Limb (tissue), 2 donors: ENCODE data around the gene MILR1.
"Not testable (repeated sequence)": the region's sequence is repeated elsewhere in the genome, so short reads cannot be mapped to it uniquely, and the experiment has no call there.

Source experiments
- DNase-seq, 2 donors: peaks; one replicate each; pipeline ENCODE4 v3.0.0-alpha.2; 2016; ENCODE audit errors: extremely low spot score in 2 of 2

The MILR1 gene, protein sequence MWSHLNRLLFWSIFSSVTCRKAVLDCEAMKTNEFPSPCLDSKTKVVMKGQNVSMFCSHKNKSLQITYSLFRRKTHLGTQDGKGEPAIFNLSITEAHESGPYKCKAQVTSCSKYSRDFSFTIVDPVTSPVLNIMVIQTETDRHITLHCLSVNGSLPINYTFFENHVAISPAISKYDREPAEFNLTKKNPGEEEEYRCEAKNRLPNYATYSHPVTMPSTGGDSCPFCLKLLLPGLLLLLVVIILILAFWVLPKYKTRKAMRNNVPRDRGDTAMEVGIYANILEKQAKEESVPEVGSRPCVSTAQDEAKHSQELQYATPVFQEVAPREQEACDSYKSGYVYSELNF

DNA sequence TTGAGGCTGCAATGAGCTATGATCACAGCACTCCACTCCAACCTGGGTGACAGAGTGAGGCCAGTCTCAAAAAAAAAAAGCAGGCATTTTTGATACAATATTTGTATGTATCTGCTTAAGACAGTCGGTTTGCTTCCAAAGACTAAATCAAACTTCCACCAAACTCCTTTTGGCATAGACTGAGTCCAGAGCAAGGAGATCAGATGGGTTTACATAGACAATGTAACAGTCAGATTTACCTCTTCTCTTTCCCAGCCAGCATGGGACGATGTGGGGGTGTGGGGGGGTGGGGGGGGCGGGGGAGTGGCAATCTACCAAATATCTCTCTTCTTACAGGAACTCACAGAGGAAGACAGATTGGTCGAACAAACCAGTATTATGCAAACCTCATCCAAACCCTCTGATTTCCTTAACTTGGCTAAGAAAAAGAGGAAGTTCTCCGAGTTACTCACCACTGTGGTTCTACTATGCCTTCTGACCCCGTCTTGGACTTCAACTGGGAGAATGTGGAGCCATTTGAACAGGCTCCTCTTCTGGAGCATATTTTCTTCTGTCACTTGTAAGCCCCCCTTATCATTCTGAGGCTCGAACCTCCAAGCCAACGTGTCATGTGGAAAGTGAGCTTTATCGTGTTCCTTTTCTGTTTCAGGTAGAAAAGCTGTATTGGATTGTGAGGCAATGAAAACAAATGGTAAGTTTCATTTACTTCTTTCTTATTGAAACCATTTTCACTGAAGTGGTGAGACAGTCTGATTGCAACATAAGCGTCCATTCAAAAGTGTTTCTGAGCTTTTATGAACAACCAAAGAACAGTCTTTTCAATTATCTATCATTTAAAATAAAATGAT is at the start of gene MILR1:
Gene MILR1 (plus strand): TSS at position 451 of the 848 bp plus-strand sequence. CDS start 54 bp downstream, at position 505.
- no peak for DNase-seq

DNA sequence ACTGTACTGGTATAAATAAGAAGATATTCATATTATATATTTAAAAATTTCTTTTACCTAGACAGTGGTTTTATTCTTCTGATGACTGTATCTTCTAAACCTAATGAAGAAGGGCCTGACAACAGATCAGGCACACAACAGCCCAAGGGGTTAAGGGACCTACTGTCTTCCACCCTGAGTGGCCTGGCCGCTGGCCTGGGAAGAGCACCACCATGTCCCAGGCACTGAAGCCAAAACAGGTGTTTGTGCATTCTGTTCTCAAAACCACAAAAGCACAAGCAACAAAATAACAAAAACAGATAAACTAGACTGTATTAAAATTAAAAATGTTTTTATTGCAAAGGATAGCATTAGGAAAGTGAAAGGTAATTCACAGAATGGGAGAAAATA is 49.2 kb upstream of the MILR1 start:
- DNase-seq: no peak

DNA sequence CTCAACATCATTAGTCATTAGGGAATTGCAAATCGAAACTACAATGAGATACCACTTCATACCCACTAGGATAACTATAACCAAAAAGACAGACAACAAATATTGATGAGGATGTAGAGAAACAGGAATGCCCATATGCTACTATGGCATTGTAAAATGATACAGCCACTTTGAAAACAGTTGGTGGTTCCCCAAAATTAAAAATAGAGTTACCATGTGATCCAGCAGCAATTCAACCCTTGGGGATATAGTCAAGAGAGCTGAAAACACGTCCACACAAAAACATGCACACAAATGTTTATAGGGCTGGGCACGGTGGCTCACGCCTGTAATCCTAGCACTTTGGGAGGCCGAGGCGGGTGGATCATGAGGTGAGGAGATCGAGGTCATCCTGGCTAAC is 48.3 kb upstream of the MILR1 start:
- DNase-seq: no peak

DNA sequence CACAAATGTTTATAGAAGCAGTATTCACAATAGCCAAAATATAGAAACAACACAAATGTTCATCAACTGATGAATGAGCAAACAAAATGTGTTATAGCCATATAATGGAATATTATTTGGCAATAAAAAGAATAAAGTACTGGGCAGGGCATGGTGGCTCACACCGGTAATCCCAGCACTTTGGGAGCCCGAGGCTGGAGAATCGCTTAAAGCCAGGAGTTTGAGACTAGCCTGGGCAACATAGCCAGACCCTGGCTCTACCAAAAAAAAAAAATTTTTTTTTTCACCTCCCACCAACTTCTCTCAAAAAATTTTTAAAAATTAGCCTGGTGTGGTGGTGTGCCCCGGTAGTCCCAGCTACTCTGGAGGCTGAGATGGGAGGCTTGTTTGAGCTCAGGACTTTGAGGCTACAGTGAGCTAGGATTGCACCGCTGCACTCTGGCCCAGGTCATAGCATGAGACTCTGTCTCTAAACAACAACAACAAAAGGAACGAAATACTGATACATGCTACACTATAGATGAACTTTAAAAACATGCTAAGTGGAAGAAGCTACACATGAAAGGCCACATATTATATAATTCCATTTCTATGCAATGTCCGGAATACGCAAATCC is 47.6 kb upstream of the MILR1 start:
- no peak for DNase-seq

DNA sequence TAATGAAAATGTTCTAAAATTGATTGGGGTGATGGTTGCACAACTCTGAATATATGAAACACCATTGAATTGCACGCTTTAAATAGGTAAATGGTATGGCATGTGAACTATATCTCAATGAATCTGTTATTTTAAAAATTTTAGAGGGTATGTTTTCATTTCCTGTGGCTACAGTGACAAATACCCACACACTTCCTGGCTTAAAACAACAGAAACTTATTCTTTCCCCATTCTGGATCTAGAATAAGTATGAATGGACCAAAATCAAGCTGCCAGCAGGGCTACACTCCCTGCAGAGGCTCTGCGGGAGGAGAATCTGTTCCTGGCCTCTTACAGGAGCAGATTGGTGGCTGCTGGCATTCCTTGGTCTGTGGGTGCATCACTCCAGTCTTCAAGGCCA is 47.0 kb upstream of the MILR1 start:
- no peak for DNase-seq

DNA sequence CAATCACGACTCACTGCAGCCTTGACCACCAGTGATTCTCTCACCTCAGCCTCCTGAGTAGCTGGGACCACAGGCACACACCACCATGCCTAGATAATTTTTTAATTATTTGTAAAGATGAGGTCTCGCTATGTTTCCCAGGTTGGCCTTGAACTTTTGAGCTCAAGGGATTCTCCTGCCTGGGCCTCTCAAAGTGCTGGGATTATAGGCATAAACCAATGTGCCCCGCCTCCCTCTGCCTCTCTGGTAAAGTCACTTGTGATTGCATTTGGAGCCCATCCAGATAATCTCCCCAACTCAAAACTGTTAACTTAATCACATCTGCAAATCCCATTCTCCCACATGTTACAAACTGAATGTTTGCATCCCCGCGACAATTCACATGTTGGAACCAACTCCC is 46.4 kb upstream of the MILR1 start:
- DNase-seq: no peak

DNA sequence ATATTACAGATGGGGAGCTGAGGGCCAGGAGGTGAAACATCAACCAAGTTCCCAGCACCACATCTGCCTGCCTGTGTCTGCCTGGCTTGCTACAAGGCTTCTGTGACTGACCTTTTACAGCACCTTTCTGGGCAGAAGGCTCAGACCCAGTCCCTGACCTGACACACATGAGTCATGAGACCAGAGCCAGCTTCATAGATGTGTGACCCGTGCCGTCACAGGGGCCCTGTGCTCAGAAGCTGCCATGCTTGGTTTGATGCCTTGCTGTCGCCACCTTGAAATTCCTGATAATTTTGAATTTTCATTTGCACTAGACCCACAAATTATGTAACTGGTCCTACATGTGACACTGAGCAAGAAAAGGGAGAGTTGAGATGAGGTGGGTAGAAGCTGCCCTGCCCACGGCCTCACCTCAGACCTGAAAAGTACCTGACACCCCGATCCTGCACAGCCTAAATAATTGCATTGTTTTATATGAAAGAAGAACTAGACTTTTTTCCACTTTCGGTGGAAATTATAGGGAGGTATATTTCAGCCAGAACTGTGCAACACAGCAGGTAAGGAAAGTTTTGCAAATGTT is 44.9 kb upstream of the MILR1 start:
- DNase-seq: no peak

DNA sequence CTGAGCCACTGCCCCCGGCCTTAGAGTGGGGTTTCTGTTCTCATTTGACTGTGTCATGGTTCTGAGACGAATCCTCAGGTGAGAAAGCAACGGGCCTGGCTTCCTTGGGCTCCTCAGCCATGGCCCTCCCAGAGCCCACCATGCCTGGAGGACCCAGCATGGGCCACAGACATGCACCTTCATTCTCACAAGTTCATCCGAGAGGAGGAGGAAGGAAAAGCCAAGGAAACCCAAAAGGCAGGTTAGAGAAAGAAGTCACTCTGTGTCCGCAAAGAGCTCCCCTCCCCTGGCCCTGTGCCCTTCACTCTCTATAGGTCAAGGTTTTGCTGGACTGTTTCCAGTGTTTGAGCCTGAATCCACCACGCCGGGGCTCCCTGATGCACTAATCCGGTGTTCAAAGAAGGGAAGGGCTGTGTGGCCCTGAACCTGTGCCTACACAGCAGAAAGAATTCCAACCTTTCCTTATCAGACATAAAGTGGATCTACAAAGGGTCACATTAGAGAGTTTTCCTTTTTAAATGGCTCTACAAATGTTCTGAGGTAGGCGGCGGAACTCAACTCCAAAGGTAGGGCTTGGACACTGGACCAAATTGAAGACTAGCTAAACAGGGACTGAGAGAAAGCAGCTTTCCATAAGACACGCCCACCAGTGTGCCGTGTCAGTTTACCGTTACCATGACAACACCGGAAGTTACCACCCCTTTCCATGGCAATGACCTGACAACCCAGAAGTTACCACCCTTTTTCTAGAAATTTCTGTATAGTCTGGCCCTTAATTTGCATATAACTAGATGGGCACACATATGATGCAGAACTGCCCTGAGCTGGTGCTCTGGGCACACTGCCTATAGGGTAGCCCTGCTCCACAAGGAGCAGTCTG is 42.4 kb upstream of the MILR1 start:
- DNase-seq: no peak

DNA sequence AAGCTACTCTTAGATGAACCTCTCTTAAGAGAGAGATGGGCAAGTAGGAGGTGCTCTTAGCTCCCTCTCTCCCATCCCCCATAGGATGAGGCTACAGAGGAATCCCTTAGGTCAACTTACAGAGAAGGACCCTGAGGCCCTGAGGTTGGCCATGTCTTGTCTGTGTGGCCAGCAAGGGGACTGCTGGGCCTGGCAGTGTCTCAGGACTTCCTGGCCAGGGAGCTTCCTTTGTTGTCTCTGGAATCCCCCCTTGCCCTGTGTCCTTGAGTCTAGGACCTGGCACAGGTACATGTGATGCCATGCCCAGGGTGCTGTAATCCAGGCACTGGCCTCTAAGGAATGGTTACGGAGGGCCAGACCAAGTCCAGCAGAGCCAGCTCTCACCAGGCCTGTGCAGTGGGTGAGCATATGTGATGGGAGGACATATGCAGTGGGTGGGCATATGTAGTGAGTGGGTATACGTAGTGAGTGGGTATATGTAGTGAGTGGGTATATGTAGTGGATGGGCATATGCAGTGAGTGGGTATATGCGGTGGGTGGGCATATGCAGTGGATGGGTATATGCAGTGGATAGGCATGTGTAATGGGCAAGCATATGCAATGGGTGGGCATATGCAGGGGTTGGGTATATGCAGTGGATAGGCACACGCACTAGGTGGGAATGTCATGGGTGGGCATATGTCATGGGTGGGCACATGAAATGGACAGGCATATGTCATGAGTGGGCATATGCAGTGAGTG is 38.0 kb upstream of the MILR1 start:
- no peak for DNase-seq

DNA sequence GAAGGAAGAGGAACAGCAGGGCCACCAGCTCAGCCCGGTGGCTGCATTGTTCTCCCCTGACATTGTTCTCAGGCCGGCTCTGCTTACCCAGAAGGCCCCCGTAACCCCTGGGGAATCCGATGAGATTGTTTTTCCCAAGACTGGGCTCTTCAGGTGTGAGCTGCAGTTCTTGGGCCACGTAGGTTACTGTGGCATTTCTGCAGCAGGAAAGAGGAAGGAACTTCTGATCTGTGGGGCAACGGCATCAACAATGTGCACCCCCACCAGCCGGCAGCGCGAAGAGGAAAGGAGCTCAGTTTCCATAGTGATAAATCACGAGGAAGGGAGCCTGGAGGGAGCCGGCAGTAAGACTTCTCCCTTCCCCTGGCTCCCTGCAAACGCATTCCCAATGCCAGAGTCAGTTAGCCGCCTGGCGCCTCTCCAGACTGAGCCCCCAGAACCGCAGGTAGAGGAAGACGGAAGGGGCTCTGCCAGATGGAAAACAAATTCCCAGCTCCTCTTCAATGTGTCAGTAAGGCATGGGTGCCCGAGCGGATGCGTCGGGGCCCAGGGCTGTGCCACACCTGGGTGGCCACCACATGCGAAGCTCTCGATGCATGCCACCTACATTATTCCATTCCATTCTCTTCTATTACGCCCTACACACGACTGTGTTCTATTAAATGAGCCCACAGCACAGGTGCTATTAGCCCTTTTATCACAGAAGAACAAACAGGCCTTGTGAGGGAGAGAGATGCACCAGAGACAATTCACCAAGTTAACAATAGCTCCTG is 36.7 kb upstream of the MILR1 start:
- peak in 1 of 2 donors; percentile 47 for DNase-seq

DNA sequence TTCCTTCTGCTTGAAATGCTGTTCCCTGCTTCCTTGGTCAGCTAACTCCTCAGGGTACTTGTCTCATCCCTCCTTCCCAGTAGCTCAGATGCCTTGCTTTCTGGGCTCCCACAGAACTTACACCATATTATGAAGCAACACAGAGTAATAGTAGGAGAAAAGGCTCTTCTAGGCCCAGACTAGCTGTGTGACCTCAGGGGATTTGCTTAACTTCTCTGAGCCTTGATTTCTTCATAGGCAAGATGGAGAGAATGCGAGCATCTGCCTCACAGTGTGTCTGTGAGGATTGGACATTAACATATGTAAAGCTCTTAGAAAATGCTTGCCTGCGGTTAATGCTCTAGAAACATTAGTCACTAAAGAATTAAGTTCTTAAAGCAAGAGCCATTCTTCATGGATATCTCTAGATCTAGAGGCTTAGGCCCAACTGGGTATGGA is 36.0 kb upstream of the MILR1 start:
- DNase-seq: no peak

DNA sequence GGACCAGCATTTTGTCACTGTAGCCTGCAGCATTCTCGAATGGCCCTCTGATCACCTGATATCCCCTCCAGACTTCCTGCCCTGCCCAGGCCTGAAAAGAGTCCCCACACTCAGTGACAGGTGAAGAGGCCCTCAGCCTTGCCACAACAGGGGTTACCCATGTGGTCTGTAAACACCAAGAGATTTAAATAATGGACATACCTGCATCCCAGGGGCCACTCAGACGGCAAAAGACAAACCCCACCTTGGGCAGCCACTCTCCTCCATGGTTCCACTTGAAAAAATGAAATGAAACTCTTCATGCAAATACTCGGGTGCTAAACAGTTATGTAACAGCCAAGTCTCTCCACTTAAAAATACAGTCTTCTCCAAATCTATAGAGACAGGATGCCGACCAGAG is 35.4 kb upstream of the MILR1 start:
- DNase-seq: no peak

DNA sequence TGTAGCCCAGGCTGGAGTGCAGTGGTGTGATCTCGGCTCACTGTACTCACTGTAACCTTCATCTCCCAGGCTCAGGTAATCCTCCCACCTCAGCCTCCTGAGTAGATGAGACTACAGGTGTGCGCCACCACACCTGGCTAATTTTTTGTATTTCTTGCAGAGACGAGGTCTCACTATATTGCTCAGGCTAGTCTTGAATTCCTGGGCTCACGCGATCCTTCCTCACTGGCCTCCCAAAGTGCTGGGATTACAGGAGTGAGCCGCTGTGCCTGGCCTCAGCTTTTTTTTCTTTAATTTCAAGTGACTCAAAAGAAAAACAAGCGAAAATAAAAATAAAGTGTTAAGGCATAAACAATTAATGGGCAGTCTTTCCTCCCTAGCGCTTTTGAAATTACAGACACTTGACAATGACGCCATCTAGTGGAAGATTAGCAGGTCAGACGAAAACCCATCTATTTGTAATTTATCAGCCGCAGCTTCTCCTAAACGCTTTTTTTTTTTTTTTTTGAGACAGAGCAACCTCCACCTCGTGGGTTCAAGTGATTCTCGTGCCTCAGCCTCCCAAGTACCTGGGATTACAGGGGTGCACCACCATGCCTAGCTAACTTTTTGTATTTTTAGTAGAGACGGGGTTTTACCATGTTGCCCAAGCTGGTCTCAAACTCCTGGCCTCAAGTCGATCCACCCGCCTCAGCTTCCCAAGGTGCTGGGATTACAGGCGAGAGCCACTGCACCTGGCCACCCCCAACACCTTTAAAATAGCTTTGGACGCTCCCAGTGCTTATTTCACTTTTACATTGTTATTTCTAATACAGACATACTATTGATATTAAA is 30.2 kb upstream of the MILR1 start:
- peak in 1 of 2 donors; percentile 80 for DNase-seq

DNA sequence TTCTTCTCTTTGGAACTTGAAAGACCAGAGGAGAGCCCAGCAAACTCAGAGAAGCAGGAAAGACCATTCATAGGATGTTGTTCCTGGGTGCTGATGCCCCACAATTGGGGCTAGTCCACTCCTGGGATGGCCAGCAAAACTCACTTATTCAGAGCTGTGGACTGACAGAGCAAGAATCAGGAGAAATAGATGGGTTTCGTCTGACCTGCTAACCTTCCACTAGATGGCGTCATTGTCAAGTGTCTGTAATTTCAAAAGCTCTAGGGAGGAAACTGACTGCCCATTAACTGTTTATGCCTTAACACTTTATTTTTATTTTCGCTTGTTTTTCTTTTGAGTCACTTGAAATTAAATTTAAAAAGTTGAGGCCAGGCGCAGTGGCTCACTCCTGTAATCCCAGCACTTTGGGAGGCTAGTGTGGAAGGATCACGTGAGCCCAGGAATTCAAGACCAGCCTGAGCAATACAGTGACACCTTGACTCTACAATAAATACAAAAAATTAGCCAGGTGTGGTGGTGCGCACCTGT is 28.7 kb upstream of the MILR1 start:
- DNase-seq: peak in 1 of 2 donors; percentile 78

DNA sequence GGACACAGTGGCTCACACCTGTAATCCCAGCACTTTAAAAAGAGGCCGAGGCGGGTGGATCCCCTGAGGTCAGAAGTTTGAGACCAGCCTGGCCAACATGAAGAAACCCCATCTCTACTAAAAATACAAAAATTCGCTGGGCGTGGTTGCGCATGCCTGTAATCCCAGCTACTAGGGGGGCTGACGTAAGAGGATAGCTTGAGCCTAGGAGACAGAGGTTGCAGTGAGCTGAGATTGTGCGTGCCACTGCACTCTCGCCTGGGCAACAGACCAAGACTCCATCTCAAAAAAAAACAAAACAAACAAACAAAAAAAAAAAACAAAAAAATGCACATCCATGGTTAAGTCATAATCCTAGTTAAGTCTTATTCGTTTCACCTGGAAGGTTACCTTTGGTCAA is 26.8 kb upstream of the MILR1 start:
- DNase-seq: not testable (repeated sequence)

DNA sequence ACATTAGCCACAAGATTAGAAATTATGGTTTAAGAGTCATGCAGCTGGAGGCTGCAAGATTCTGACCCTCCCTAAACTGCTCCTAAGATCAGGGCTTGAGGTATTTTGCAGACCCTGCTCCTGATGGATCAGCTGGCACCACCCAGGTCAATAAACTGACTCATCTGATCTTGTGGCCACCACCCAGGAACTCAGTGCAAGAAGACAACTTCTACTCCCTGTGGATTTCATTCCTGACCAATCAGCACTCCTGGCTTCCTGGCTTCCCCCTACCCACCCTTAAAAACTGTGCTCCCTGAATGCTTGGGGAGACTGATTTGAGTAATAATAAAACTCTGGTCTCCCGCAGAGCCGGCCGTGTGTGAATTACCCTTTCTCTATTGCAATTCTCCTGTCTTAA is 25.0 kb upstream of the MILR1 start:
- DNase-seq: no peak

DNA sequence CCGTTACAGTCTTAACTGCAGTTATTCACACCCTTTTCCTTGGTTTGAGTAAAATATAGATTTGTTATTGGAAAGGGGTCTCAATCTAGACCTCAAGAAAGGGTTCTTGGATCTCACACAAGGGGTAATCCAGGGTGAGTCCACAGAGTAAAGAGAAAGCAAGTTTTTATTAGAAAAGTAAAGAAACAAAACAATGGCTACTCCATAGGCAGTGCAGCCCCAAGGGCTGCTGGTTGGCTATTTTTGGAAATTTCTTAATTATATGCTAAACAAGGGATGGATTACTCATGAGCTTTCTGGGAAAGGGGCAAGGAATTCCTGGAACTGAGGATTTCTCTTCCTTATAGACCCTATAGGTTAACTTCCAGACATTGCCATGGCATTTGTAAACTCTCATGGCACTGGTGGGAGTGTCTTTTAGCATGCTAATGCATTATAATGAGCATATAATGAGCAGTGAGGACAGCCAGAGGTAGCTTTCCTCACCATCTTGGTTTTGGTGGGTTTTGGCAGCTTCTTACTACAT is 24.5 kb upstream of the MILR1 start:
- DNase-seq: no peak

DNA sequence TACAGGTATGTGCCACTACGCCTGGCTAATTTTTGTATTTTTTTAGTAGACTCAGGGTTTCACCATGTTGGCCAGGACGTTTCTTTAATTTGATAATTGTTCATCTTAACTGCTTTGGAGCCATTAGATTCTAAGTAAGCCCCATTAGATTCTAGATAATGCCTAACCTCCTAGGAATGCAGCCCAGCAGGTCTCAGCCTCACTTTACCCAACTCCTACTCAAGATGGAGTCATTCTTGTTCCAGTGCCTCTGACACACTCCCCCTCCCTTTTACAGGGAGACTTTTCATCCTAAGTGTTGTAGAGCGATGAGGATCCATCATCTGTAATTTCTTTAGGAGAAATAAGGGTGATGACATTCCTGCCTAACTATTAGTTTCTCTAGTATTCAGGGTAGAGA is 23.7 kb upstream of the MILR1 start:
- DNase-seq: no peak
